Stimulated activated CD4-positive, alpha-beta T cell treated with anti-CD3 and anti-CD28 coated beads, Interleukin-2, amount 100 ng/mL, for 48 hours (primary cell): ENCODE results near the gene DNAH5.
A peak's percentile ranks its signal among the peaks of the same experiment; 100 is the strongest.

Source experiments
- DNase-seq, 2 donors: peaks; one replicate each; pipeline ENCODE4 v3.0.0-alpha.2; 2020

The DNAH5 gene

DNA sequence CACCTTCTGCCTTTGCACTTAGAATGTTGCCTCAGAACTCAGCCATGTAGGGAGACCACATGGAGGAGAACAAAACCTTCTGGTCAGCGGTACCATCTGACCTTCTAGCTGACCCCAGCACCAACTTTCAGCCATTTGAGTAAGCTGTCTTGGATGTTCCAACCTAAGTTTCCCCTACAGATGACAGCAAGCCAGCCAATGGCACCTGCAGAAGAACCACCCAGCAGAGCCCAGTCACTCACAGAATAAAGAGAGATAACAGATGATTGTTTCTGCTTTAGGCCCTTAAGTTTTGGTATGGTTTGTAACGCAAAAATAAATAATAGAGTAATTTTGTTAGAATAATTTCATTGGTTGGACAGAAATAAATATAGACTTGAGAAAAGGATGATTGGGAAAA, 10.4 kb downstream of the DNAH5 start:
- no peak for DNase-seq

- DNase-seq = no peak
These were observed 11.9 kb downstream of the DNAH5 start for GRCh38 chr5:13932561-13932960.

DNA sequence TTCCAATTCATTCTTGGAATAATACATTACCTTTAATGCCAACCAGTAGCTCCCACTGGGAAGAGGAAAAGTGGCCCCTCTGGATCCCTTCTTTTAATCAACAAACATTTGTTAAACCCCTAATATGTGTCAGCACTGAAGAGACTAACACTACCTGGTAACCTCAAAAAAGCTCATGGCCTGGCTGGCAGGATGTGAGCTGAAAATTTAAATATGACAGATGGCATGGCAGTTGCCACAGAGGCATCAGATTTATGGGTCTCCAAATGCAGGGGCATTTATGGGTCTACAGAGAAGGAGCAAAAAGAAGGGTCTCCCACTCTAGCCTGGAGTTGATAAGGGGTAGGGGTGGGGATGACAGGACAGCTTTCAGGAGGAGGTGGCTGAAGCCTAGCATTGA, 12.5 kb downstream of the DNAH5 start:
- DNase-seq = no peak

DNA sequence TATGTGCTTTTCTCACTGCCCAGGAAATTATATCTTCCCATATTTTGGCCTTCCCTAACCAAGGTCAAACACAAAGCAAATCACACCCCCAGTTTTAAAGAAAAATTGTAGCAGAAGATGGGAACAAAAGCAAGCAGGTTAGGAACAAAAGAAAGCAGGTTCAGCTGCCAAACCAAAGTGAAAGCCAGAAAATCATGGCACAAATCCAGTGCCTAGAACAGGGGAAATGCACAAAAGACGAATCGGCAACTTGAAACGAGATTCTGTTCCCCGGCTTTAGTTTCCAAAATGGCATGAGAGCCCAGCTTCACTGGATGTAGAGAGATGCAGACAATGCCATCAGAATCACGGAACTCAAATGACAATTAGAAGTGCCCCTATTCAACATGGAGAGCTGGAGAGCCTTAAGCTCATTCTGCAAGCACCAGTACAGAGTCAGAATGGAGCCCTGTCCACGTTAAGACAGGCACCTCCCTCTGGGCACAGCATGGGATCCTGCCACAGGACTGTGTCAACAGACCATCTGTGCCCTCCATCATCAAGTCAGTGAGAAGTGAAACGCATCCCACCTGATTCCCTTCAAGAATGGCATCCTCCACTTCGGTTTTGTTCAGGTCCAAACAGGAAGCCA, 13.8 kb downstream of the DNAH5 start:
- no peak for DNase-seq

DNA sequence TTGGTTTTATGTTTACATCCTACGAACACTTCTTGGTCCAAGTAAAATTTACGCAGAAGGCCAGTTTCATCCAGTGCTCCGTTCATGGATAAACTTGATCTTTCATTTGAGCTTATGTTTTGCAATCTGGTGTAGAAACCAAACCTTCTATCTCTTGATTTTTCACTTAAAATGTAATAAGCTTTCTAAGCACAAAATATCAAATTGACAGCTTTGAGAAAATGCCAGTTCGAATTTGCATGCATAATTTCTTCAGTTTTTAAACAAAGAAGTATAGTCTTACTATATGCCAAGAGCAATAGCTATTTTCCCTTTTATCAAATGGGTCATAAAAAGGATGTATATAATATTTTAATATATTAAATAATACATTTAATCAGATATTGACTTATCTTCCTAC, 17.8 kb downstream of the DNAH5 start:
- no peak for DNase-seq

GRCh38 chr5:13921578-13921977, 22.9 kb downstream of the DNAH5 start:
- no peak for DNase-seq

GRCh38 chr5:13919786-13920185, 24.7 kb downstream of the DNAH5 start:
- no peak for DNase-seq

DNA sequence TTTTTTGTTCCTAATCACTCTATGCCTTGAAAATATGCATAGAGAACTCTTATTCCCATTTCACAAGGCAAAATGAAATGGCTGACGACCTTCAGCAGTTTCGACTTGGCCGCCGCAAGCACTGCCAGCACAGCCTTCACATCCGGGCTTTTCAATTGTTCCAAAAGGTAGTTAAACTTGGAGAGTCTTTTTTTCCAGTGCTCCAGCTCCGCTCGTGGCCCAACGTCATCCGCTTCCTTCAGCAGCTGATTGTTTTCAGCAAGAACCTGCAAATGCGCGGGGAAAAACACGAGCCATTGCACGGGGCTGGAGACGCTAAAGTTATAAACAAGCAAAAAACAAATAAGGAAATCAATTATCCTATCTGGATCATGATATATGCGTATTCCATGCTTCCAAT, 25.4 kb downstream of the DNAH5 start:
- no peak for DNase-seq

DNA sequence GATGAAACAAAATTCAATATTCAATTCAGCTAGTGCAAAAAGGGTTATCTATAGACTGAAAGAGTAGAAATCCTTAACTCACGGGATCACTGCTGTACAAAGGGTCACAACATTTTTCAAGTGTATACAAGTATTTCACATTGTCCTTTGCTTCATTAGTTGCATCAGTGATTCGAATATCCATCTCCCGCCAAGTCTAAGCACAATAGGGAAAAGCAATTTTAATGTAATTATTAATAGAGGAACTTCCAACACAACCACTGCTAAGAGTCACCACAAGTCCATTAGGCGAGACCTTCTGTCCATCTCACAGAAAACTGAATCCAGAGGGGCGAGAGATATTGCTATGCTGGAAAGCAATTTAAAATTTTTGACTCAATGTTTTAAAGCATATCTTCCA, 27.4 kb downstream of the DNAH5 start:
- DNase-seq = no peak

GRCh38 chr5:13913962-13914361, 30.5 kb downstream of the DNAH5 start:
- no peak for DNase-seq

DNA sequence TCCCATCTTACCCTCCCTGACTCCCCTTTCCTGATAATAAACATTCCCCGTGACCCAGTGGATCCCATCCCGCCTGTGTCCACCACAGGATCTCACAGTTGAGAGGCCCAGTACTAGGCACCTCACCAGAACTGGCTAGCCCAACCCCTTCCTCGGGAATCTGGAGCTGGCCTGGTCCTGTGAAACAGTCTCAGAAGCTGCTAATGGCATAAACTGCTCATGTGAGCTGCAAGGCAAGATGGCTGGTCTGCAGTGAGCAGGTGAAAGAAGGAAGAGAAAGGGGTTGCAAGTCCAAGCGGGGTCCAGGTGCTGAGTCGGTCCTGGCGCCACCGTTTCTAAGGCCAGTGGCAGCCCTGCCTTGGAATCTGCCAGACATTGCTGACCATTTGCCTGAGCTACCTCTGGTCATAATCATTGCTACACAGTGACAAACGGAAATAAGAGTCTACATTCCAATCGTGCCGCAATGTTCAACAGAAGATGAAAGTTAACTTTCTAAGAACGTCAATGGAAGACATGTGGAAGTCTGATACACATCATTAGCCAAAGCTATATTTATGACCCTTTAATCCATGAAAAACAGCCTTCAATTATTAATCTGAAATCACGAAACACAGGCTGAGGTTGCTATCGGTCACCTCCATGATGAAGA, 33.7 kb downstream of the DNAH5 start:
- DNase-seq = no peak

- DNase-seq = no peak
These were observed 34.3 kb downstream of the DNAH5 start for GRCh38 chr5:13910201-13910600.

GRCh38 chr5:13909271-13909670, 35.2 kb downstream of the DNAH5 start:
- no peak for DNase-seq

GRCh38 chr5:13898569-13898968, 45.9 kb downstream of the DNAH5 start:
- no peak for DNase-seq

- DNase-seq = no peak
These were observed 66.1 kb downstream of the DNAH5 start for GRCh38 chr5:13878357-13878756.

- peak in 1 of 2 donors; percentile 9 for DNase-seq
These were observed 77.7 kb downstream of the DNAH5 start for GRCh38 chr5:13866792-13867191.

- no peak for DNase-seq
These were observed 79.2 kb downstream of the DNAH5 start for GRCh38 chr5:13865312-13865711.

DNA sequence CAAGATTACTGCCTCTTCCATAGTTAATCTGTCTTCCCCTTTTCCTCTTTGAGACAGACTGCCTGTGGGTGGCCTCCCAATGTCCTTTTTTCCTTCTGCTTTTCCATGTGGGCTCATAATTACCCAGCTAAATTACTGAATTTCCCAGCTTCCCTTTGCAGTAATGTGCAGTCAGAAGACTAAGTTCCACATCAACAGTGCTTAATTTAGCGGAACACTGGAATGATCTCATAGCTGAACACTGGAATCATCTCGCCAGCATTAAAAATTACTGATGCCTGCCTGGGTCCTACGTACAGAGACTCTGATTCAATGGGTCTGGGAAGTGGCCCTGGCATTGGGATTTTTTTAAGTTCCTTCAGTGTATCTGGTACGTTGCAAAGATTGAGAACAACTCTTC, 84.3 kb downstream of the DNAH5 start:
- no peak for DNase-seq

DNA sequence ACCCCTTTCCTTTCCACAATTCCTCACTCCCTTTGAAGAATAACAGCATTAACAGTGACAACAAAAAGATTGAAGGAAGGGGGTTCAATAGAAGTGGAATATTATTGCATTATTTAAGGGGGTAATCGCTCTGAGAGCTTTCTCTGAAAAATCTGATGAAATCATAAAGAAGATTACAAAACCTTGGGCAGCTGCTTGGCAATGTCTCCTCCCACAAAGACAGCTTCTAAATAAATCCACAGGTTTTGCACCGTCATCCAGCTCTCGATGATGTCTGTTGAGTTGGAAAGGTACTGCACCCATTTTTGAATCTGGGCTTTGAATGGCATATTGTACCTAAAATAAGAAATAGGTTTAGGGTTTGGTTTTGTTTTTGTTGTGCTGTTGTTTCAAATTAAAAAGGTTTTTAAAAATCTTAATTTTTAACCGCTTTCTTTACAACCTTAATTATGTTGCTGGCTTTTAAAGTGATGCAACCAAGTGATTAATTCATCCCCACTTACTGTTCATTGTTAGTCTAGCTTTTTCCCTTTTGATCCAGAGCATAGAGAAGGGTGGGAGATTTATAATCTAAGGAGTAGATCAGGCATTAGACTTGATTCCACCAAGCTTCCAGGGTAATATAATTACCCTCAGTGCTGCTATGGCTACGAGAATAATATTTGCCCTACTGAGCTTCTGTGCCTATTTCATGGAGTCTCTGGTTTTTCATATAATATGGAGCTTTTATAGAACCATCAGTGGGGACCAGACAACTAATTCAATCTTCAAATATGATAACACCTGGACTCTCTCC, 85.0 kb downstream of the DNAH5 start:
- DNase-seq = no peak

DNA sequence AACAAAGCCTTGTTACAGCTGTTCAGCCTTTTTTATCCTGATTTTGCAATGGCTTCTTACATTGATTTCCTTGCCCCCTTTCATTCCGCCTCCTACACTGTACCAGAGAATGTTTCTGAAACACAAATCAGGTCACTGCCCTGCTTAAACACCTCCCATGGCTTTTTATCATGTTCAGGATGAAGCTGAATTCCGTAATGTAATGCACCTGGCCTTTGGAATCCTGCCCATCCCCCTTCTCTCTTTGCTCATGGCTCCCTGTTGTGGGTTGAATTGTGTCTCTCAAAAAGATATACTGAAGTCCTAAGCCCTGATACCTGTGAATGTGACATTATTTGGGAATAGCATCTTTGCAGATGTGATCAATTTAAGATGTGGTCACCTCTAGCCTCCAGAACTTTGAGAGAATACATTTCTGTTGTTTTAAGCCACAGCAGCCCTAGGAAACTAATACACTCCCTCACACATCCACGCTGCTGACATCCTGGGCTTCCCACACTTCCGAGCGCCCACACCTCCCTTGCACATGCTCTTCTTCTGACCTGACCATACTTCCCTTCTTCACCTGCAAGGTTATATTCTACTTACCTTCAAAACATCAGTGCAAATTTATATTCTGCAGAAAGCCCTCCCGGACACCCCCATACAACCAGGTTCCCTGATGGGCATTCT, 101.2 kb downstream of the DNAH5 start:
- no peak for DNase-seq

DNA sequence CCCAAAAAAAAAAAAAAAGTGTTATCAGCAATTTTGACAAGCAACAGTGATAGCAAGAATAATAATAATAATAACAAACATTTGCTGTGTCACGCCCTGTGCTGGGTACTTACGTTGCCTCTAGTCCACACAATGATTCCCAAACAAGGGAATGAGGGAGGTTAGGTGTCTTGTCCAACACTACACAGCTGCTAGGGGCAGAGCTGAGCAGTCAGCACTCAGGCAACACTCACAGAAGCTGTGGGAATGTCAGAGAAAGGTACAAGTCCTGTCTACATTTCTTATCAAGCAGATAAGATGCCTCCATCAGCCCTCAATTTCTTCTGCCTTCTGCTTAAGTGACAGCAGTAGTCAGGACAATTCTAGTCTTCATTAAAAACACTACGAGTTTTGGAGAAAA, 111.0 kb downstream of the DNAH5 start:
- DNase-seq = no peak

DNA sequence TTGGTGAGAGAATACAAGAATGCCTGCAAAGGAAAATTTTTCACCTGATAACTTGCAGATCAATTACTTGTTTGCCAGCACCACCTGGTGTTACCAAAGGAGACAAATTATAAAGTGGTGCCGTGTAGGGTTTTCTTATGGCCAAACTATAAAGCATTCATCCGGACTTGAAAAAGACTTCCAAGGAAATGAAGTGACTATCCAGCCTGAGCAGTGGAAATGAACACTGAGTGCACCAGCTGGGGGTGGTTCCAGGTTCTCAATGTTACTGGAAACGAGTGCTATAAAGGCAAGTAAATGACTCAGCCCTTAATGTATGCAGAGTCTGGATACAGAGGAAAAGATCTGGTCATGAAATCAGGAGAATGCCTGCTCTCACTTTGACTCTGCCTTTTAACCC, 113.1 kb downstream of the DNAH5 start:
- DNase-seq = no peak

GRCh38 chr5:13830536-13830935, 114.0 kb downstream of the DNAH5 start:
- DNase-seq = no peak

DNA sequence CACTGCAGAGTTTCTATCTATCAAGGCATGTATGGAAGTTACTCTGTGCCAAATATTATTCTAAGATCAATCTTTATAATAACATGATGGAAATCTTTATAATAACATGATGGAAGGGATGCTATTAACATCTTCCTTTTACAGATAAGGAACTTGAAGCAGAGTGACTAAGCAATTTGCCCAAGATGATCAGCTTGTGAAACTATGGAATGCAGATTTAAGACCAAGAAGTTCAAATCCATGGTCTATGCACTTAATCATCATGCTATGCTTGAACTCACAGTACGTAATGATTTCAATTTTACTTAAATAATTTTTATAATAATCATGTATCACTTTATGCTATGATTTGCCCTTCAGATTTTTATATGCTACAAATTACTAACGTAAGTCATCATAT, 123.1 kb downstream of the DNAH5 start:
- no peak for DNase-seq
